Inflammatory macrophage treated with lipopolysaccharide for 1 hour (primary cell): ENCODE results near the gene PPP1R14B.

Experiments used
- DNase-seq, 2 donors: peaks; one replicate each; pipeline ENCODE4 v3.0.0-alpha.2; 2020 to 2022

Gene PPP1R14B, protein sequence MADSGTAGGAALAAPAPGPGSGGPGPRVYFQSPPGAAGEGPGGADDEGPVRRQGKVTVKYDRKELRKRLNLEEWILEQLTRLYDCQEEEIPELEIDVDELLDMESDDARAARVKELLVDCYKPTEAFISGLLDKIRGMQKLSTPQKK

DNA sequence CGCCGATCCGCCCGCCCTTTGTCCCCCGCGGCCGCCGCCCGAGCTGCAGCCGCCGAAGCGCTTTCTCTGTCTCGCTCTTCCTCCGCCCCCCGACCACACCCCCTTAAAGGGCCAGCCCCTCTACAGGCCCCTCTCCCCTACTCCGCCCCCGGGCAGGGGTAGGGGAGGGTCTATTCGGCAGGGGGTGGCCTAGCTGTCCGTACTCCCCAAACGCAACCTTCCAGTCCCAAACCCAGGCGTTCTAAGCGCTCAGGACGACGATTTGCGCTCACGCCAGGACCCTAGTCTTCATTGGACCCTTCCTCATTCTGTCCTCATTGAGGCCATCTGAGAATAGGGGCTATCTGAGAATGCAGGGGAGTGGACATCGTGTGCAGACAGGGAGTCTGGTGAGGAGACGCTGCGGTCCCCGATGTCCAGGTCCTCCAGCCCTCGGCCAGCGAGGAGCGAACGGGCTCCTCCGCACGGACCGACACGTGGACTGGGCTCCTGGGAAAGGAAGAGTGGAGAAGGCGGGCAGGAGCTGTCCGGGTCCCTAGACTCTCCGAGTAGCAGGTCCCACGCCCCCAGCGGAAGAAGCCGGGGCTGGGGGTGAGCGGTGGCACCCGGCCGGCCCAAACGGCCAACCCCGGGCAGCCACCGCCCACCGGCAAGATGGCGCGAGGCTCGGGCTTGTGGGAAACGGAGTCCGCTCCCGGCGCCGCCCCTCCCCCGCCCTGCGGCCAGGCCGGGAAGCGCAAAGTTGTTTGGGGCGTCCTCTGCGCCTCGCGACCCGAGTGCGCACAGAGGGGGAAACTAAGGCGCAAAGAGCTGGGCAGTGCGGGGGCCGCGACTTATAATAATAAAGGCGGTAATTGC, at the start of gene PPP1R14B:
PPP1R14B (minus strand) TSS at position 73 of the 858 bp plus-strand sequence. CDS start 270 bp downstream, outside the sequence.
- DNase-seq, result peak; percentile 78 to 79

DNA sequence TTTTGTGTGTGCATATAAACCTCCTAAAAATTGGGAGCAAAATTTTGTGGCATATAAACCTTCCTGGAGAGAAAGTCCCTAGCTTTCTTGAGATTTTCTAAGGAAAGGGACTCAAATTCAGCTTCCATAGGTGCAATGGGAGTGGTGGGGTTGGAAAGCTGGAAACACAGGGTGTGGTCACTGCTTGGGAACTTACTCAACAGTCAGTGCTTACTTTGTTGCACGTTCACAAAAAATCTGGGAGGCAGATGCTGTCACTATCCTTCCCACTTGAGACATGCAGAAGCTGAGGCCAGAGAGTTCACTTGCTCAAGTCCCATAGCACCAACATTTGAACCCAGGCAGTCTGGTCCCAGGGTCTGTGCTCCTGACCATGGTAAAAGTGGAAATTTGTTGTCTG, 49.5 kb upstream of the PPP1R14B start:
- no peak for DNase-seq

DNA sequence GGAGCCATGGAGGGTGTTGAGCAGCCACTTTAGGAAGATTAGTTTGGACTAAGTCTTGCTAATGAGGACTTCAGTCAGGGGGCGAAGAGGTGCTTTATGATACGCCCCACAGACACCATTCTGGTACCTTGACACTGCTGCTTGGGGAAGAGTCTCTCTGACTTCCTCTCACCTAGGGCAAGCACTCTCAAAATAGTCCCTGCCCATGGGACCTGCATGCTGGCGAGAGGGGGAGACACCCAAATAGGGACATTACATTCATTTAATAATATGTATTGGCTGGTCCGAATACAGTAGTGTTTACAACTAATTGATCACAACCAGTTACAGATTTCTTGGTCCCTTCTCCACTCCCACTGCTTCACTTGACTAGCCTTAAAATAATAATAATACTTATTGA, 49.0 kb upstream of the PPP1R14B start:
- no peak for DNase-seq

DNA sequence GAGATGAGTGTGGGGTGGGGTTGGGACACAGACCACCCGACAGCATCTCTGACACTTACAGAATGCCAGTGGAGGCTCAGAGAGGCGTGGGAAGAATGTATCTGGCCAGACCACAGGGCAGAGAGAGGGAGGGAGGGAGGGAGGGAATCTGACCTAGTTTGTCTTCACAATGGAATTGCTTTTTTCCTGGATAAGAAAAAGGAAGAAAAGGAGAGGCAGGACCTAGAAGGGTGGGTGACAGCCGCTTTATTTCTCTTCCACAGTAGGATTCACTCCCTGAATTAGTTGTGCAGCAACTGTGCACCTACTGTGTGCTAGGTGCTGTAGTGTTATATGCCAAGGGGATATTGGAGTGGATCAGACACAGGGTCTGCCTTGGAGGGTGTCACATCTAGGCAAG, 48.0 kb upstream of the PPP1R14B start:
- no peak for DNase-seq

DNA sequence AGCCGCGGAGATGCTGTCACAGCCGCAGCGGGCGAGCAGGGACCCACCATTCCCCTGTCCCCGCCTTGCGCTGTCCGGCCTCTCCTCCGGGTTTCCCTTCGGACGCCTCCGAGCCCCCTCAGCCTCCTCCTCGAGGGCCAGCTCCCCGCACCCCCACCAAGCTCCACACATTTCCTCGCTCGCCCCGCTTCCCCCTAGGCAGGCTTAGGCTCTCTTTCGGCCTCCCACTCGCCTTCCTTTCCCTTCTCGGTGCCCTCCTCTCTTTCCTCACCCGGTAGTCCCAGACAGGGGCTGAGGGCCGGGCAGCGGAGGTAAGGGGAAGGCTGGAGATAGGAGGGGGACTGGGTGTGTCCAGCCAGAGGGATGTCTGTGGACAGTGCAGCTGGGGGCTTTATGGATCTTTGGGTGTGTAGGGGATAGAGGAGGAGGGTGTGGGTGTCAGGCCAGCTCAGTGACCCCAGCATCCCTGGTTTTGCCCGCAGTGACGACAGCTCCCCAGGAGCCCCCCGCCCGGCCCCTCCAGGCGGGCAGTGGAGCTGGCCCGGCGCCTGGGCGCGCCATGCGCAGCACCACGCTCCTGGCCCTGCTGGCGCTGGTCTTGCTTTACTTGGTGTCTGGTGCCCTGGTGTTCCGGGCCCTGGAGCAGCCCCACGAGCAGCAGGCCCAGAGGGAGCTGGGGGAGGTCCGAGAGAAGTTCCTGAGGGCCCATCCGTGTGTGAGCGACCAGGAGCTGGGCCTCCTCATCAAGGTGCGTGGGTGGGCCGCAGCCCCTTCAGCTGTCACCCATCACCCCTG, 45.9 kb upstream of the PPP1R14B start:
- DNase-seq, result no peak

DNA sequence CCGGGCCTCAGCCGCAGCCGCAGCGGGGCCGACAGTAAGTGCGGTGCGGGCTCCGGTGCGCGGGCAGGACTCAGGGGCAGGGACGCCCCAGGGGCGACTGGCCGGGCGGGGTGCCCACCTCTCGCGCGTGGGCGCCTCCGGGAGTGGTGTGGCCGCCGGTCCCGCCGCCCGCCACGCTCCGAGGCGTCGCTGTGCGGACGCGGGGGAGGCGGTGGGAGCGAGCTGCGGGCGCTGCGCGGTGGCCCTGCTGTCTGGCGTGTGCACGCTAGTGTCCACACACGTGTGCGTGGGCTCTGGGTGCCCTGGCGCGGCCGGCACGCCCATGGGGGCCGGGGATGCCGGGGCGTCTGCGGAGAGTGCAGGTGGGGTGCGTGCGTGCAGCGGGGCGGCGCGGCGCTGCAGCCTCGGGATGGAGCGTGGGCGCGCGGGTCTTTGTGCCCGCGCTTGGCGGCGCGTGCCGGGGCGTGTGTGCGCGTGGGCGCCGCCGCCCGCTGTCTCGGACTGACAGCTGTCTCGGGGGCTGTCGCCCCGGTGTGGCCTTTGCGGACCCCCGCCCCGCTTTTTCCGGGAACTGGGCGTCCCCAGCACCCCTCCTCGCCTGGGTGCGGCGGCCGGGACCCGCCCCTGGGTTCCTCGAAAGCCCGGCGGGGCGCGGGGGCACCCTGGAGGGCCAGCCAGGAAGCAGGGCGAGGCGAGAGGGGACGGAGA, 45.2 kb upstream of the PPP1R14B start:
- DNase-seq, result no peak

DNA sequence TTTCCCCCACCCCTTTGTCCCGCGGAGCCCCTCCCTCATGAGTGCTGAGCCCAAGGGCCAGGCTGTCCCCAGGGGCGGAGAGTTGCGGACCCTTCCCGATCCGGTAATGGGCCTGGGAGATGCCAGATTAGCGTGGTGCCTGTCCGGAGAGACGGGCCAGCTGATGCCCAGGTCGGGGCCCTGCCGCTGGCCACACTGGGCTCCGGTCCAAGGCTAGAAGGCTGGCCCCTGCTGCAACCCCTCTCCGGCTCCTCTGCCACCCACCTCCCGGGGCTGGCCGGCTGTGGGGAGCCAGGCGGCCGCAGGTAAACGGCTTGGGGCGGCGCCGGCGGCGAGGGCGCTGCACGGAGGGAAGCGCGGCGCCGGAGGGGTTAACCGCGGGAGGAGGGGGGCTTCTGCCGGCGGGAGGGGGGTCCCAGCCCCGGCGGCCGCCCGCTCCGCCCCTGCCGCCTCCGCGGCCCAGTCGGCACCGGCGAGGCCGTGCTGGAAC, 44.6 kb upstream of the PPP1R14B start, which contains the start of gene KCNK4:
KCNK4 (plus strand) TSS at position 41 of the 490 bp plus-strand sequence. CDS start 1,717 bp downstream, outside the sequence.
- DNase-seq, result no peak

DNA sequence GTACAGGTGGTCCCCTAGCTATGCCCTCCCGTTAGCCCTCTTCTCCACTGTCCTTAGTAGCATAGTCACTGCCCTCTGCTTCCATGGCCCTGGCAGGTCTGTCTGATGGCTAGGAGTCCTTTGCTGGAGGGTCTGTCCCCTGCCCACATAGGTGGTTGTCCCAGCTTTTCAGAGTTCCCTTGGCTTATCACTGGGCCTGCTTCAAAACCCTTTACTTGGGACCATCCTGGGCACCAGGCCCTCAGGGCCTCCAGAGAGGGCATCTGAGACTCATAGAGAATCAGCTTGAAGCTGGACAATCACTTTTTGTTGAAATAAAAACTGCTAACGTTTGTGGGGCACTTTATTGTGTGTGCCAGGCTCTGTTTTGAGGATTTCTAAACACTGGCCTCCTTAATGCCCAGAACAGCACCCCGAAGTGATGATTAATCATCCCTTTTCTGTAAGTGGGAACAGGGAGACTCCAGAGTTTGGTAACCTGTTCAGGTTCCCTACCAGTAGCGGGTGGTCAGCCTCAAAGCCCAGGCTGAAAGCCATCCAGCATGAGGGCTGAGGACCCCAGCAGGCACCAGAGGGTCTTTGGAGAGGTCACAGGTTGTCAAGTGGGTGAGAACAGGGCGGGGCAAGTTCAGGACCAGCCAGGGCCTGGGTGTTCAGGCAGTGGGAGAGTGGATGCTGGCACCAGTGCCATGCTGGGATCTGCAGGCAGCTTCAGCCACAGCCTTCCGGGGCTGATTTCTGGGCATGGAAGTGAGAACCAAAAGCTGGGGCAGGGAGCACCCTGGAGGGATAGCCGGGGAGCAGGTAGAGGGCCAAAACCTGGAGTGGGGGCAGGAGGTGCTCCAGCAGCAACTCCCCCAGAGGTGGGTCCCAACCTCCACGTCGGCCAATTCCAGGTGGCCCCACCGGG, 43.9 kb upstream of the PPP1R14B start:
- DNase-seq, result peak; percentile 23 to 52

DNA sequence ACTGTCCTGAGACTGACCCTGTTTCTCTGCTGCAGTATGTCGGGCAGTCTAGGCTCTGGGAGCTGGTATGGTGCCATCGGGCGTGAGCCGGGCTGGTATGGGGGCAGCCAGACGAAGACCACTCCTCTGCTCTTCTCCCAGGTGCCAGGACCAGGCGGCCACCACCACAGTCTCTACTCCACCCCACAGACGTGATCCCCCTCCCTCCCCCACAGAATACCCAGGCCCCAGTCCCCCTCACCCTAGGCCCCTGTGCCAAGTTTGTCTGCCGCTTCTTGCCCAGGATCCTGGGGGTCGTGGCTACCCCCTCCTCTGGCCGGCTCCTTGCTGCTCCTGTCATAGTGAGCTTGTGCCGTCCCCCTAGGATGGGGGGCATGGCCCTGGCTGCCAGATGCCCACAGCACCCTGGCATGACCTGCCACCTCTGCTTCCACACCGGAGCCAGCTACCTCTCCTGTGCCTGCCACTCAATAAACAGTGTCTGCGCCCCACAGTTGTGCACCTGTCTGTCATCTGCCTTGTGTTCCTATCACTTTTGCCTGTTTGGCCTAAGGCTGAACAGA, 42.3 kb upstream of the PPP1R14B start:
- DNase-seq, result no peak

DNA sequence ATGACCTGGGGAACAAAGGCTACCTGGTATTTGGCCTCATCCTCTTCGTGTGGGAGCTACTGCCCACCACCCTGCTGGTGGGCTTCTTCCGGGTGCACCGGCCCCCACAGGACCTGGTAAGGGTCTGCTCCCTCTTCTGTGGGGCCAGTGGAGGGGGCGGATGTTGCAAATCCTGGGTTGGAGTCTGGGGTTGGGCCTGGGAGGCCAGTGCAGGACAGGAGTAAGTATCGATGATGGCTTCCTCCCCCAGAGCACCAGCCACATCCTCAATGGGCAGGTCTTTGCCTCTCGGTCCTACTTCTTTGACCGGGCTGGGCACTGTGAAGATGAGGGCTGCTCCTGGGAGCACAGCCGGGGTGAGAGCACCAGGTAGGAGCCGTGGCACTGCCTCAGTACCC, 41.6 kb upstream of the PPP1R14B start:
- no peak for DNase-seq

DNA sequence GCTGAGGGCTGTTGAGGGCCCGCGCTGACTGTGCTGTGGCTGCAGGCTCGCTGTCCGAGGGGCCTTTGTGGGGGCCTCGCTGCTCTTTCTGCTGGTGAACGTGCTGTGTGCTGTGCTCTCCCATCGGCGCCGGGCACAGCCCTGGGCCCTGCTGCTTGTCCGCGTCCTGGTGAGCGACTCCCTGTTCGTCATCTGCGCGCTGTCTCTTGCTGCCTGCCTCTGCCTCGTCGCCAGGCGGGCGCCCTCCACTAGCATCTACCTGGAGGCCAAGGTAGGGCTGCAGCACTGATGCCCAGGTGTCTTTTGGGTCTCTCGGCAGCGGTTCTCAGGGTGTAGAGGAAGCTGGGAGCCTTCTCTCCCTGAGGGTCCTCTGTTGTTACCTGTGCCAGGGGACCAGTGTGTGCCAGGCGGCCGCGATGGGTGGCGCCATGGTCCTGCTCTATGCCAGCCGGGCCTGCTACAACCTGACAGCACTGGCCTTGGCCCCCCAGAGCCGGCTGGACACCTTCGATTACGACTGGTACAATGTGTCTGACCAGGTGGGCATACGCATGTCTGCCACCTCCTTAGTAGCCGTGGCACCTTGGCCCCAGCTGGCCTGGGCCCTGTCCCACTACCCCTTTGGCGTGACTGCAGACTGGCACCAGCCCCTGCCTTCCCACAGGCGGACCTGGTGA, 41.1 kb upstream of the PPP1R14B start:
- DNase-seq, result no peak

DNA sequence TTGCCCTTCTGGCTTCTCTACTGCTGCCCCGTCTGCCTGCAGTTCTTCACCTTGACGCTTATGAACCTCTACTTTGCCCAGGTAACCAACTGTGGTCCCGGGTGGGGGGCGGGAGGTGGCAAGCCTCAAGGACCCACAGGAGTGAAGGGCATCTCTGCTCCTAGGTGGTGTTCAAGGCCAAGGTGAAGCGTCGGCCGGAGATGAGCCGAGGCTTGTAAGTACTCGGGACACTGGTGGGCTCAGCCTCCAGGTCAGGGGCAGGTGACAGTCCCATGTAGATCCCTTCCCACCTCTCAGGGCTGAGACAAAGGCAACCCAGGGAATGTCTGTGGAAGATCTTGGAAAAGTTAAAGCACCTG, 40.0 kb upstream of the PPP1R14B start:
- DNase-seq, result no peak

DNA sequence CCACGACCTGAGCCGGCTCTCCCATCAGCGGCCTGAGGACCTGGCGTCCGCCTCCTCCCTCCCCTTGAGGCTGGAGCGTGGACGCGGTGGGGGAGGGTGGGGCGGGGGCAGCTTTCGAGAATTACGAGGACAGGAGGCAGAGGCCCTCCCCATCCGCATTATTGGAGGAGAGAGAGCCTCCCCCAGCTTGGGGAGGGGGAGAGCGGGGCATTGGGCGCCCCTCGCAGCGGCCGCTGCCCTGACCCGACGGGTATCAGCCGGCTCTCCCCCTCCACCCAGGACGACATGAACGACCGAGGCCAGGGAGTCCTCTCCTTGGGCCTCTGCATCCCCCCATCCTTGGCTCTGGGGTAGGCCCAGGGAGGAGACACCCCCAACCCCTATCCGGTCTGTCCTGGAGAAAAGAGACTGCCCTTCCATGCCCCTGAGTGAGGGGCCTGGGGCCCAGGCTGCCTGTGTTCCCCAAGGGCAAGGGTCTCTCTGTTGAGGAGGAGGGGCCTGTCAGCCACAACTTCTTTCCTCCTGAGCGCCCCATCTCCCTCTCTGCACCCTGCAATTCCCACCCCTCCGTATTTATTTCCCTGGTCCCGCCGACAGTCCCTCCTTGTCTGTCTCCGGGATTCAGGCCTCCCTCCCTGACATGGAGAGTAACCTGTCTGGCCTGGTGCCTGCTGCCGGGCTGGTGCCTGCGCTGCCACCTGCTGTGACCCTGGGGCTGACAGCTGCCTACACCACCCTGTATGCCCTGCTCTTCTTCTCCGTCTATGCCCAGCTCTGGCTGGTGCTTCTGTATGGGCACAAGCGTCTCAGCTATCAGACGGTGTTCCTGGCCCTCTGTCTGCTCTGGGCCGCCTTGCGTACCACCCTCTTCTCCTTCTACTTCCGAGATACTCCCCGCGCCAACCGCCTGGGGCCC, 39.4 kb upstream of the PPP1R14B start:
- DNase-seq, result no peak

DNA sequence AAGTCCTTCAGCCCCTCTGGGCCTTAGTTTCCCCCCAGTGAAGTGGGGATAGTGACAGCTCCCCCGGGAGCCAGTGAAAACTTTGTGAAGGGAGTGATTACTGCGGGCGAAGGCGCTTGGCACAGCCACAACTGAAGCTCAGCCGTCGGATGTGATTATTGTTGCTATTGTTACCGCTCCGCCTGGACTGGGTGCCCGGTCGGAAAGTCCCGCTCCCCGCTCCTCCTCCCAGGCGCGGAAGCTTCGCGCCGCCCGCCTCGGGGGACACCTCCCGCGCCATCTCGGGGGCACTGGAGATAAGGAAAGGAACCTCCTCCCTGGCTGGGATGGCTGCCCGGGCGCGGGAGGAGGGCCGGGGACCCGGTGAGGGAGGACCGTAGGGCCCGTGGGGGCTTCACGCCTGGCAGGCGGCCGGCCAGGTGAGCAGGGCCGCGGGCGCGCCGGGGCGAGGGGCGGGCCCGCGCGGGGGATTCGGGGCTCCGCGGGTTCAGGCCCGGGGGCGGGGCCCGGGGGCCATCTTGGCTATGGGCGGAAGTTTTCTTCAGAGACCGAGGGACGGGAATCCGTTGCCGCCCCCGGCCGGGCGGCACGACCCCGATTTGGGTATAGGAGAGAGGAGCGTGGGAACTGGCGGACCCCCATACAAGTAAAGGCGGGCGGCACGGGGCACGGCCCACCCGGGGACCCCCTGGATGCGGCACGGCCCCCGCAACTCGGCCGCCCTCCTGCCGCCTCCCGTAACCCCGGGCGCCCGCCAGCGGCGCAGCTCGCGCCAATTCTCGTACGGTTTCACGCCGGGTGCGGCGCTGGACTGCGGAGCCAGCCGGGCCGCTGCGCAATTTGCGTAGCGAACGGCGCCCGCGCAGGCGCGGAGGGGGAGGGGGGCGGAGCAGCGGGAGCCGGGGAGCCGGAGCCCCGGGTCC, 38.5 kb upstream of the PPP1R14B start, which contains the start of gene GPR137:
GPR137 (plus strand) TSS at position 887 of the 923 bp plus-strand sequence. CDS start 677 bp downstream, outside the sequence.
- DNase-seq, result peak; percentile 74 to 91

DNA sequence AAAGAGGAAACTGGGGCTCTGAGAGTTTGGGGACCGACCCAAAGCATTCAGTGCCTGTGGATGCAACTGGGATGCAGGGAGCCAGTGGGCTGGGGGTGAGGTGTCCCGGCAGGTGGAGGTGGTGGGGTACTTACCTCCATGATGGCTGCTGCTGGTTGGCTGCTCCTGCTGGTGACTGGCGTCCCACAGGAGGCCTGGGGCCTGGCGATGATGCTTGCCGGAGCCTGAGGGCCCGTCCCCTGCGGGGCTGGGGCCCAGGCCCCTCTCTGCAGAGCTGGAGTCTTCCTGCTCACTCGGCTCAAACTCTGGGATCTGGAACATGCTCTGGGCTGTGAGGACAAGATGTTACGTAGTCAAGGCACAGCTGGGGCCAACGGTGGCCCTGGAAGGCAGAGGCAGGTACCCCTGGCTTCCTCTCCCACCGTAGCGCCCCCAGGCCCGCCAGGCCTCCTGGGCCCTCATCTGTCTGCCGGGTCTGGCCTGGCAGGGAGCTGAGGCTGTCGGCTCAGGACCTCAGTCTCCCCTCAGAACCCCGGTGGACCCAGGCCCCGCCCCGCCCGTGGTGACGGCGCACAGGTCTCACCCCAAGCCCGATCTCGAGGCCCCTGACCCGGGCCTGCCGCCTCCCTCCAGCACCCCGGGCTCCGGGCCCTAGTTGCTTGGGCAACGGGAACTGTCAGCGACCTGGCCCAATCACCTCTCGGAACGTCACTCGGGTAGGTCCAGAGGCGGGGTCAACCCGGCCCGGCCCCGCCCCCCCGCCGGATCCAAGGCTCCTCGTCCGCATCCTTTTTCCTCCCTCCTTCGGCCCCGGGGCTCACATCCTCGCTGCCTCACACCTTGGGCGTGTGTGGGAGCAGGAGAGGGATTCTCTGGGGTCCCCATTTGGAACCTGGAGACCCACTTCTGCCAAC, 37.6 kb upstream of the PPP1R14B start, which contains the start of gene BAD:
BAD (minus strand) TSS at position 618 of the 914 bp plus-strand sequence; CDS start at position 321, 297 bp downstream.
- DNase-seq, result peak; percentile 85 to 96

DNA sequence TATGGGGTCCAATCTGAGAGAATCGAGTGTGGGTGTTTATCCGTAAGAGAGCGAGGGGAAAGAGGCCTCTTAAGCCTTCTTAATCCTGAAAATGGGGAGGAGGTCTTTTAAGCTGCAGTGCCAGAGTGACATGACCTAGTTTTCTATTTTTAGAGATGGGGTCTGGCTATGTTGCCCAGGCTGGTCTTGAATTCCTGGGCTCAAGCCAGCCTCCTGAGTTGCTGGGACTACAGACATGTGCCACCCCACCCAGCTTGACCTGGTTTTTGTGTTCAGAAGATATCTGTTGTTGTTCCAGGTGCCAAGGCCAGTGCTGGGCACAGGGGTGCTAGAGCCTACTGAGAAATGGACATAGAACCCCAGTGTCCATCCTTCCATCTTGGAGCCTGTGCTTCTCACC, 36.3 kb upstream of the PPP1R14B start:
- DNase-seq, result no peak
